ENCODE measurements around the gene S100Z.
"Not testable (repeated sequence)": the region's sequence is repeated elsewhere in the genome, so short reads cannot be mapped to it uniquely, and the experiment has no call there.

The S100Z gene

DNA sequence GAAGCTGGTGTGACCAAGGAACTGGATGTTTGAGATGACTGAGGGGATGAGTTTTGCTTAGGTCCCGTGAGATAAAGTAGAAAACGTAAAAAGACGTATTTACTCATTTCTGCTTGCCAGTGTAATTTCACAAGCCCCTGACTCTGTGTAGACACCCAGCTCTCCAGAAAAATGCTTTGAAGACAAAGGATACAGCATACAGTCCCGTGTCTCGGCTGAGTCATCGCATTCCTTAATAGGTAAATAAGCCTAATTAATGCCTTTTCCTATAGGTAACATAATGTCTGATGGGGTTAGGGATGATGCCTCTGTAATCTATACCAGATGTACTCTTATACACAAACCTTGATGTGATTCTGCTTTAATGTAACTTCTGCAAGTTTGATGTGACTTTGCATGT, 20.2 kb downstream of the S100Z start:
- FAIRE-seq (no peak), DNase-seq (ENCODE audit: insufficient read length, low spot score) (no peak)
- TF ChIP-seq POLR2A (IDR thresholded peaks at IDR 0.05; ENCODE audit: low read depth, low read length): no peak

DNA sequence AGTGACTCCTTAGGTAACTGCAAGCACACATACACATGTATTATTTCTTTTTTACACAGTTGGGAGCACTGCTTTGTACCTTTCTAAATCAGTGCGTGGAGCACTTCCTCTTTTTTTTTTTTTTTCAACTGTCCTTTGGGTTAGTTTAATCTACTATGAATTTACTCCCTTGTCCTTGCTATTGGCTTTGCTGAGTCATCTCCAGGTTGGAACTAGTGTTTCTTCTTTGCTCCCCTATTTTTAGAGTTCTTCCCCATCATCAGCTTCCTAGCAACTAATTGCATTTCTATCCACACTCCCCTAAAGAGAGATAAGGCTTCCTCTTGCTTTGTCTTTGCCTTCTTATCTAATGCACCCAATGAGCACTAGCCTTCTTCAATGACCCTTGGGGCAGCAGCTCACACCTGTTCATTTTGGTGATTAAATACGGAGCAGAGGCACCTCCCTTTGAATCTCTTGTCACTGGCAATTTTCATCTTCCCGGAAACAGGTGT, 24.3 kb downstream of the S100Z start:
- FAIRE-seq: no peak
- no peak for TF ChIP-seq POLR2A (IDR thresholded peaks at IDR 0.05; ENCODE audit: low read depth, low read length)

DNA sequence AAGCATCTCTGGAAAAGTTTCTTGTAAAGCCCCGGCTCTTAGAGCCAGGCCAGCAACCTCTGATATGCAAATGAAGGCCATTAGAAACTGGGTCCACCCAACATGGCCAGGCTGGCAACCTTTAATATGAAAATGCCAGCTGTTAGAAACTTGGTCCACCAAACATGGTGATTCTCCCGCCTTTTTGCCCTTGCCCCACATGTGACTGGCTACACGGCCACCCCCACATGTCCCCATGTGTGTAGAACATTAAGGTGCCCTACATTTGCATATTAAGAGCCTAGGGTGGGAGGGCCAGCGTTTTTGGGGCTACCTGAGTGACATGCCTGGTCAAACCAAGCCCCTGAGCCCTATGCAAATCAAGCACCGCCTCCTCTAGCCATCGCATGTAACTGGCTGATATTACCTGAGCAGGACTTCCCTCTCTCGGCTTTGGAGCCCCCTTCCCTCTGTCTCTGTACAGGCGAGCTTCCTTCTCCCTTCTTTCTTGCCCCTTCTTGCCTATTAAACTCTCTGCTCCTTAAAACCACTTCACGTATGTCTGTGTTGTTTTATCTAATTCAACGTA, 39.0 kb downstream of the S100Z start:
- TF ChIP-seq POLR2A (IDR thresholded peaks at IDR 0.05; ENCODE audit: low read depth, low read length): no peak
- no peak for FAIRE-seq
- DNase-seq (ENCODE audit: insufficient read length, low spot score): no peak

More for the DNA sequence above, 24.3 kb downstream of the S100Z start:
- no peak for DNase-seq (ENCODE audit: insufficient read length, low spot score)

DNA sequence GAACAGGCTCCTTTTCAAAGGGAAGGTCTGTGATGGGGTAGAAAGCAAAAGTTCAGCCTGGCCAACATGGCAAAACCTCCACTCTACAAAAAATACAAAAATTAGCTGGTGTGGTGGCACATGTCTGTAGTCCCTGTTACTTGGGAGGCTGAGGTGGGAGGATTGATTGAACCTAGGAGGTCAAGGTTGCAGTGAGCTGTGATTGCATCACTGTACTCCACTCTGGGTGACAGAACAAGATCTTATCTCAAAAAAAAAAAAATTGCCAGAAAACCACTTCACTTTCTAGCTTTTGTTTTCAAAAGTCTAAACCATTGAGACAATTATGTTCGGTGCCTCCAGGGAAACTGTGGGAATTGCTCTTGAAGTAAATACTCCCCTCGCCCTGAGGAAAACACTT, 43.5 kb downstream of the S100Z start:
- no peak for TF ChIP-seq POLR2A (IDR thresholded peaks at IDR 0.05; ENCODE audit: low read depth, low read length)
- DNase-seq (ENCODE audit: insufficient read length, low spot score) (no peak), FAIRE-seq (no peak)

DNA sequence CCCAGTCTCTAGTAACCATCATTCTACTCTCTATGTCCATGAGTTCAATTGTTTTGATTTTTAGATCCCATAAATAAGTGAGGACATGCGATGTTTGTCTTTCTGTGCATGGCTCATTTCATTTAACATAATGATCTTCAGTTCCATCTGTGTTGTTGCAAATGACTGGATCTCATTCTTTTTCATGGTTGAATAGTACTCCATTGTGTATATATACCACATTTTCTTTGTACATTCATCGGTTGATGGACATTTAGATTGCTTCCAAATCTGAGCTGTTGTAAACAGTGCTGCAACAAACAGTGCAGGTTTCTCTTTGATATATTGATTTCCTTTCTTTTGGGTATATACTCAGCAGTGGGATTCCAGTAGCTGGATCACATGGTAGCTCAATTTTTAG, 46.4 kb downstream of the S100Z start:
- FAIRE-seq: no peak
- no peak for TF ChIP-seq POLR2A (IDR thresholded peaks at IDR 0.05; ENCODE audit: low read depth, low read length)

DNA sequence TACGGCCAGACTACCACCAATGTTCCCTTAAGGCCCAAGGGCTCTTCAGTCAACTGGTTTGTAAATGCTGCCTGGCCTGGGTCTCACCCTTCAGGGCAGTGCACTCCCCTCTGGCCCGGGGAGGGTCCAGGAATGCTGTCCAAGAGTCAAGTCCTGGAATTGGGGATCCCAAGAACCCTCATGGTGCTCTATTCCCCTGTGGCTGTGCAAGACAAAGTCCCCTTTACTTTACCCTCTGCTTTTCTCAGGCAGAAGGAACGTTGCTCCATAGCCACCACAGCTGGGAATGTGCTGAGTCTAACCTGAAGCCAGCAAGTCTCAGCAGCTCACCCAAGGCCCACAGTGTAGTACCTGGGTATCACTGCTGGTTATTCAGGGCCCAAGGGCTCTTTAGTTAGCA, 51.7 kb downstream of the S100Z start:
- FAIRE-seq (no peak), DNase-seq (ENCODE audit: insufficient read length, low spot score) (no peak)
- no peak for TF ChIP-seq POLR2A (IDR thresholded peaks at IDR 0.05; ENCODE audit: low read depth, low read length)

More for the DNA sequence above, 46.4 kb downstream of the S100Z start:
- DNase-seq (ENCODE audit: insufficient read length, low spot score): no peak

DNA sequence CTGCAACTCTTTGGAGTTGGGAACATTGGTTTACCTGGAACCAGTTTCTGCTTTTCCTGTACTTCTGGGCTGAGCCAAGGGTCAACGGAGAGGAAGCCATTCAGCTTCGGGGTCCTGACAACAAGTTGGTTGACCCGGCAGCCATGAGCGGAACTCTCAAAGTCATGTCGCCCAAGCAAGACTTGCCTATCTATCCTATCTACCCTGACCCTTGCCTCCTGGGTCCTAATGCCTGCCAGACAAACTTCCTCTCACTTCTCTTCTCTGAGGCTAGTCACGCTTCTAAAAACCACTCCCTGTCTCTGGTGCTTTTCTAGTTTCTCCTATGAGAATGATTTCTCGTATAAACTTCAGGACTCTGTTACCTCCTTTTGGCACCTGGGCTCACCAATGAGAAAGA, 58.4 kb downstream of the S100Z start:
- TF ChIP-seq POLR2A (IDR thresholded peaks at IDR 0.05; ENCODE audit: low read depth, low read length): no peak
- DNase-seq (ENCODE audit: insufficient read length, low spot score): no peak
- no peak for FAIRE-seq

DNA sequence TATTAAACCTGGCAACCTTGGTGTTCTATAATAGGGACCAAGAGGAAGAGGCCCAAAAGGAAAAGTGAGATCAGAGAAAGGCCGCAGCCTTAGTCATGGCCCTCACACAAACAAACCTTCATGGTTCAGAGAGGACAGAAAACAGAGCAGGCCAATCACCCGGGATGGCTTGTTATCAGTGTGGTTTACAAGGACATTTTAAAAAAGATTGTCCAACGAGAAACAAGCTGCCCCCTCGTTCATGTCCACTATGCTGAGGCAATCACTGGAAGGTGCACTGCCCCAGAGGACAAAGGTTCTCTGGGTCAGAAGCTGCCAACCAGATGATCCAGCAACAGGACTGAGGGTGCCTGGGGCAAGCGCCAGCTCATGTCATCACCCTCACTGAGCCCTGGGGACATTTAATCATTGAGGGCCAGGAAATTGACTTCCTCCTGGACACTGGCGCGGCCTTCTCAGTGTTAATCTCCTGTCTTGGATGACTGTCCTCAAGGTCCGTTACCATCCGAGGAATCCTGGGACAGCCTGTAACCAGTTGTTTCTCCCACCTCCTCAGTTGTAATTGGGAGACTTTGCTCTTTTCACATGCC, 60.6 kb downstream of the S100Z start:
- FAIRE-seq; DNase-seq (ENCODE audit: insufficient read length, low spot score): not testable (repeated sequence)

DNA sequence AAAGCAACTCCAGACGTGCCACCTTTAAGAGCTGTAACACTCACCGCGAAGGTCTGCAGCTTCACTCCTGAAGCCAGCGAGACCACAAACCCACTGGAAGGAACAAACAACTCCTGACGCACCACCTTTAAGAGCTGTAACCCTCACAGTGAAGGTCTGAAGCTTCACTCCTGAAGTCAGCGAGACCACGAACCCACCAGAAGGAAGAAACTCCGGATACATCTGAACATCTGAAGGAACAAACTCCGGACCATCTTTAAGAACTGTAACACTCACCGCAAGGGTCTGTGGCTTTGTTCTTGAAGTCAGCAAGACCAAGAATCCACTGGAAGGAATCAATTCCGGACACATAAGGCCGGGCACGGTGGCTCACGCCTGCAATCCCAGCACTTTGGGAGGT, 64.9 kb downstream of the S100Z start:
- not testable (repeated sequence) for FAIRE-seq; DNase-seq (ENCODE audit: insufficient read length, low spot score)

DNA sequence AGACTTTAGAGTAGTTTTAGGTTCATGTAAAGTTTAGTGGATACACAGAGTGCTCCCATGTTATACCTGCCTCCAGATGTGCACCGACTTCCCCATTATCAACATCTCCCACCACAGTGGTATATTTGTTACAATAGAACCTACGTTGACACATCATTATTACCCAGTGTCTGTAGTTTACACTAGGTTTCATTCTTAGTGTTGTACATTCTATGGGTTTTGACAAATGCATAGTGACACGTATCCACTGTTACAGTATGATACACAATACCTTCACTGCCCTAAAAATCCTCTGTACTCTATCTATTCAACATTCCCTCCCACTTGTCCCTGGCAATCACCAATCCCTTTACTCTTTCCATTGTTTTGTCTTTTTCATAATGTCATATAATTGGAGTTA, 68.7 kb downstream of the S100Z start:
- FAIRE-seq (no peak), DNase-seq (ENCODE audit: insufficient read length, low spot score) (no peak)
- no peak for TF ChIP-seq POLR2A (IDR thresholded peaks at IDR 0.05; ENCODE audit: low read depth, low read length)

DNA sequence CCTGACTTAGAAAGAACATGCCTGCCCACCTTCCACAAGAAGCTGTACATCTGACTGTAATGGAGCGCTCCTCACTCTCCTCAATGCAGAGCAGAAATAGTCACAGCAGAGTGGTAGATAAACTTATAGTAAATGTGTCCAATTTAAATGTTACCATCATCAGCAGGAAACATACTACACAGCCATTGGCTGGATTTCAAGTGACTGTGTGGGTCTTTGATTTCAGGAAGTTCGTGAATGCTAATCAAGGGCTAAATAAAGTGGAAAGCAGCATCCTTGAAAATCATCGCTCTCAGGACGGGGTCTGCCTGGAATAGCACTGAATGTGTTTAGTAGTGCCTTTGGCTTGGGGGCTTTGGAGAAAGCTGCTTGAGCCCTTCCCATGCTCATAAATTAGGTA, 70.7 kb downstream of the S100Z start:
- DNase-seq (ENCODE audit: insufficient read length, low spot score): no peak
- TF ChIP-seq POLR2A (IDR thresholded peaks at IDR 0.05; ENCODE audit: low read depth, low read length): no peak

DNA sequence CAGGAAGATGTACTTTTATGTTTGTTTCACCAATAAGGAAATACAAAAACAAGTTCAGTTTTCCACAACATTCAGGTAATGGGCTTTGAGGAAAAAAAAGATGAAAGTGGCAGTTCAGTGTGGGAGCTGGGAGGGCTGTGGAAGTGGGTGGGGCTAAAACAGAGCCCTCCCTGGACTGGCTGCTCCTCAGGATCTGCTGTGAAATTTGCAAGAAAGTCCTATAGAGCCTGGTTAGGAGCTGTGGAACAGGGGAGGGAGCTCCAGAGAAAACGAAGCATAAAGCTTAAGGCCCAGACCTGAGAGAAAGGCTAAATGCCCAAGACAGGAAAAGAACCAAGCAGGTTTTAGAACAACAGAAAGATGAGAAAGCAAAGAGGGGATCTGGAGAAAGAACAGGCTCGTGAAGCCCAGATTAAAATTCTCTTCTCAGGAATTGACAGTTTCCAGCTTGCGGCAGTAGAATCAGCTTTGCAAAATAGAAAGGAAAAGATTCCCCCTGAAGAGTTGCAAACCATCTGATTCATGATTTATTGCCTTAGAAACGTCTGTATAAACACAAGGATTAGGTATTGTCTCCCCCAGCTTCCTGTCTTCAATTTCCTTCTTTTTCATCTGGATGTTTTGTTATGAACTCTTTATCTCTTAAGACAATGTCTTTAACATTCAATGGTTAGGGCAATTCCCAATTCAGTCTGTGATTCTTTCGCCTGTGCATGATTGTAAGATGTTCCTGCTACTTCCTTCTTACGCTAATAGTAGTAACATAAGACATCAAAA, 76.7 kb downstream of the S100Z start:
- TF ChIP-seq POLR2A (IDR thresholded peaks at IDR 0.05; ENCODE audit: low read depth, low read length): no peak
- no peak for DNase-seq (ENCODE audit: insufficient read length, low spot score)
- no peak for FAIRE-seq

More for the DNA sequence above, 70.7 kb downstream of the S100Z start:
- no peak for FAIRE-seq

DNA sequence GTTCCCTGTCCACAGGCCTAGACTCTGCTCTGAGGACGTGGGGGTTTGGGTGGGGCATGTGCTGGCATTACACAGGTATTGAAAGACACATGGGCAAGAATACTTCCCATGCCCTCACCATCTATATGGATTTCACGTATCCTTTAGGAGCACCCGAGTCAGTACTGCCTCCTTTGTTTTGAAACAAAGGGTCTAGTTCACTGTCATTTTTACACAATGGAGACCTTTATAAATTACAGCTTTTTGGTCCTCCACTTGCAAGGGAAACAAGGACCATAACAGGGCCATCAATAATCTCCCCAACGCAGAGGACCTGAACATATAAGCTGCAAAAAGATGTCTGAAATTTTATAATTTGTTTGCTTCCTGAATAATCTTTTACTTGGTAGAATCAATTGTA, 78.1 kb downstream of the S100Z start:
- no peak for FAIRE-seq
- TF ChIP-seq POLR2A (IDR thresholded peaks at IDR 0.05; ENCODE audit: low read depth, low read length): no peak
- no peak for DNase-seq (ENCODE audit: insufficient read length, low spot score)

DNA sequence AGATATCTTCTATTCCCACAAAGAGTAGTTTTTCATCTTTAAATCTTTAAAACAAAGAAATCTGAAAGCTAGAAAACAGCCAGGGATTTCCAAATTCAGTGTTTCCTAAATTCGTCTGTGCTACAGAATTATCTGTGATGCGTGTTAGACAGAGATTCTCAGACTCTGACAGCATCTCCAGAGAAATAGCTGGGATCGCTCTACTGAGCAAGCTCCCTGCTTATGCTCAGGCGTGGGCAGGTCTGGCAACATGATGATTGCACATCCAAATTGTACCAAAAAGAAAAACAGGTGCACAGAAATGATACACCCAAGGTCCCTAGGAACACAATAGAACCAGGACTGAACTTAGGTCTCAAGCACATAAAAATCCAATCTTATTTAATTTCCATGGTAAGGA, 80.3 kb downstream of the S100Z start:
- no peak for FAIRE-seq
- no peak for TF ChIP-seq POLR2A (IDR thresholded peaks at IDR 0.05; ENCODE audit: low read depth, low read length)
- no peak for DNase-seq (ENCODE audit: insufficient read length, low spot score)

DNA sequence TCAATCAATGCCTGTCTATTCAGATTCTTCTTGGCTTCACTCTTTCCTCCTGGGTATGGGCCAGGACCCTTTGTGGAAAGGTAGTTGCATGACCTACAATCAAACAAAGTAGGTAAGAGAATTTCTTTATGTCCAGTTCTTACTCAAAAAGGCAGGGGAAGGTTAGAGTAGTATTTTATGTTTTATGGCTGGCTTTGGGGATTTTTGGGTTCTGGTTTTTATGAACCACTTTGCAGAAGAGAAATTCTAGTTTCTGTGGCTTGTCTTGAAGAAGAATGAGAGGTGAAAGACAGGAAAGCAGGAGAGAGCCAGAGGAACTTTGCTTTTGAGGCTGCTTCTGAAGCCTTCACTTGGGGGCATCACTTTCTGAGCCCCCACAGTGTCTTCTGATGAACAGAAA, 88.4 kb downstream of the S100Z start:
- FAIRE-seq (no peak), DNase-seq (ENCODE audit: insufficient read length, low spot score) (no peak)
- no peak for TF ChIP-seq POLR2A (IDR thresholded peaks at IDR 0.05; ENCODE audit: low read depth, low read length)

Data from H54 (cell line).